Parathyroid adenoma (tissue), 2 donors: ENCODE data around the gene KCNG2.

Experiments
- H2AFZ ChIP-seq: fragments of 300-600 bp; sonication (generic); one replicate; pipeline ENCODE4 v1.7.0; 2017; ENCODE audit warnings: antibody characterized with exemption, mild to moderate bottlenecking
- H3K27ac ChIP-seq: fragments of 300-600 bp; sonication (generic); one replicate; pipeline ENCODE4 v1.7.0; 2017
- H3K27me3 ChIP-seq: fragments of 300-600 bp; sonication (generic); one replicate; pipeline ENCODE4 v1.7.0; 2017; ENCODE audit warnings: low read length; ENCODE audit not compliant: control insufficient read depth, insufficient read depth
- H3K36me3 ChIP-seq: fragments of 300-600 bp; sonication (generic); one replicate; pipeline ENCODE4 v1.7.0; 2017; ENCODE audit warnings: low read length; ENCODE audit not compliant: control insufficient read depth, insufficient read depth
- H3K4me1 ChIP-seq: fragments of 300-600 bp; sonication (generic); one replicate; pipeline ENCODE4 v1.7.0; 2017; ENCODE audit warnings: control low read depth
- H3K4me2 ChIP-seq: fragments of 300-600 bp; sonication (generic); one replicate; pipeline ENCODE4 v1.7.0; 2017; ENCODE audit warnings: low read length
- H3K4me3 ChIP-seq: fragments of 300-600 bp; sonication (generic); one replicate; pipeline ENCODE4 v1.7.0; 2017; ENCODE audit warnings: low read depth, low read length
- H3K79me2 ChIP-seq: fragments of 300-600 bp; sonication (generic); one replicate; pipeline ENCODE4 v1.7.0; 2017; ENCODE audit warnings: control low read depth
- H3K9ac ChIP-seq: fragments of 300-600 bp; sonication (generic); one replicate; pipeline ENCODE4 v1.7.0; 2017; ENCODE audit warnings: mild to moderate bottlenecking
- H3K9me3 ChIP-seq: fragments of 300-600 bp; sonication (generic); one replicate; pipeline ENCODE4 v1.7.0; 2017; ENCODE audit warnings: low read length; ENCODE audit not compliant: control insufficient read depth
- TF ChIP-seq, protein P1 (sequence below): fragments of 300-600 bp; sonication (generic); IDR thresholded peaks from one replicate; pipeline ENCODE4 v1.7.0; 2017; ENCODE audit warnings: antibody characterized with exemption, mild to moderate bottlenecking
- donor health status: primary hyperparathyroidism.

Gene KCNG2

GRCh38 chr18:79769698-79770500, 27.8 kb upstream of the KCNG2 start:
- Histone ChIP-seq H3K27me3 (no peaks in the 10 kb centered on the region), H3K4me1 (no peaks in the 10 kb centered on the region), H2AFZ (no peak overlapping the region), H3K9ac (no peak overlapping the region), H3K79me2 (no peaks in the 10 kb centered on the region), H3K4me3 (no peak overlapping the region), H3K4me2 (no peak overlapping the region), H3K36me3 (no peaks in the 10 kb centered on the region), H3K9me3 (no peaks in the 10 kb centered on the region), H3K27ac (no peak overlapping the region)
- TF ChIP-seq, protein P1, sequence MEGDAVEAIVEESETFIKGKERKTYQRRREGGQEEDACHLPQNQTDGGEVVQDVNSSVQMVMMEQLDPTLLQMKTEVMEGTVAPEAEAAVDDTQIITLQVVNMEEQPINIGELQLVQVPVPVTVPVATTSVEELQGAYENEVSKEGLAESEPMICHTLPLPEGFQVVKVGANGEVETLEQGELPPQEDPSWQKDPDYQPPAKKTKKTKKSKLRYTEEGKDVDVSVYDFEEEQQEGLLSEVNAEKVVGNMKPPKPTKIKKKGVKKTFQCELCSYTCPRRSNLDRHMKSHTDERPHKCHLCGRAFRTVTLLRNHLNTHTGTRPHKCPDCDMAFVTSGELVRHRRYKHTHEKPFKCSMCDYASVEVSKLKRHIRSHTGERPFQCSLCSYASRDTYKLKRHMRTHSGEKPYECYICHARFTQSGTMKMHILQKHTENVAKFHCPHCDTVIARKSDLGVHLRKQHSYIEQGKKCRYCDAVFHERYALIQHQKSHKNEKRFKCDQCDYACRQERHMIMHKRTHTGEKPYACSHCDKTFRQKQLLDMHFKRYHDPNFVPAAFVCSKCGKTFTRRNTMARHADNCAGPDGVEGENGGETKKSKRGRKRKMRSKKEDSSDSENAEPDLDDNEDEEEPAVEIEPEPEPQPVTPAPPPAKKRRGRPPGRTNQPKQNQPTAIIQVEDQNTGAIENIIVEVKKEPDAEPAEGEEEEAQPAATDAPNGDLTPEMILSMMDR = no peak

DNA sequence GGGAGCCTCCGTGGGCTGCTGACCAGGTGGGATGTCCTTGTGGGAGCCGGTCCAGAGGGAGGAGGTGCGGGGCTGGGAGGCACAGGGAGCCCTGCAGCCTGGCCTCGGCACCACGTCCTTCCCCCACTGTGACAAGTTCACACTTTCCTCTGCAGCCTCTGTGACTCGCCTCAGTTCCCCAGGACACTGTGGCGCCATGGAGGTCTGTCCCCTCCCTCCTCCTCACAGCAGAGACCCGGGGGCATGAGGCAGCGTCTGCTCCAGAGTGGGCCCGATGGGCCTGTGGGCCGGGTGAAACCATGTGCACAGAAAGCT, 27.3 kb upstream of the KCNG2 start:
- Histone ChIP-seq H3K4me2 (no peak overlapping the region), H3K36me3 (no peaks in the 10 kb centered on the region), H2AFZ (no peak overlapping the region), H3K27ac (no peak overlapping the region), H3K4me3 (no peak overlapping the region), H3K79me2 (no peaks in the 10 kb centered on the region), H3K9me3 (no peaks in the 10 kb centered on the region), H3K4me1 (no peaks in the 10 kb centered on the region), H3K9ac (no peak overlapping the region), H3K27me3 (no peaks in the 10 kb centered on the region)
- TF ChIP-seq, protein P1 = no peak

GRCh38 chr18:79770826-79771225, 26.9 kb upstream of the KCNG2 start:
- TF ChIP-seq, protein P1 = no peak
- Histone ChIP-seq H3K9ac (no peak overlapping the region), H3K27me3 (no peaks in the 10 kb centered on the region), H3K27ac (no peak overlapping the region), H3K4me1 (no peaks in the 10 kb centered on the region), H2AFZ (no peak overlapping the region), H3K4me2 (no peak overlapping the region), H3K4me3 (no peak overlapping the region), H3K36me3 (no peaks in the 10 kb centered on the region), H3K9me3 (no peaks in the 10 kb centered on the region), H3K79me2 (no peaks in the 10 kb centered on the region)

GRCh38 chr18:79771446-79772107, 26.2 kb upstream of the KCNG2 start:
- no peak overlapping the region for H3K27ac ChIP-seq
- no peaks in the 10 kb centered on the region for H3K36me3 ChIP-seq
- no peaks in the 10 kb centered on the region for H3K9me3 ChIP-seq
- no peak overlapping the region for H3K4me2 ChIP-seq
- H3K4me1 ChIP-seq = no peaks in the 10 kb centered on the region
- H2AFZ ChIP-seq = no peak overlapping the region
- TF ChIP-seq, protein P1 = no peak
- no peak overlapping the region for H3K4me3 ChIP-seq
- H3K79me2 ChIP-seq = no peaks in the 10 kb centered on the region
- H3K9ac ChIP-seq = no peak overlapping the region
- no peaks in the 10 kb centered on the region for H3K27me3 ChIP-seq
